A549 (cell line): Measurements from ENCODE around the gene CBR1.

Source experiments
- KDM1A ChIP-seq: fragments of 200-600 bp; sonication (generic); IDR thresholded peaks from 2 replicates; pipeline ENCODE4 v1.6.1; 2016; ENCODE audit warnings: low read depth, mild to moderate bottlenecking
- MAFK ChIP-seq: fragments of 450-650 bp; IDR thresholded peaks from 2 replicates; pipeline ENCODE4 v1.6.1; 2014; ENCODE audit not compliant: partially characterized antibody
- RAD21 ChIP-seq, 2 experiments: fragments of >200 bp in 1 of 2; sonication (Bioruptor Twin) in 1 of 2; formaldehyde crosslinking in 1 of 2; IDR thresholded peaks in 1 of 2; conservative IDR thresholded peaks in 1 of 2; 2 replicates in 1 of 2; 3 replicates in 1 of 2; pipeline ENCODE4 v1.6.1; 2012 to 2018; ENCODE audit warnings: inconsistent platforms in 1 of 2
- ZSCAN20 ChIP-seq: fragments of 250-450 bp; sonication (Bioruptor Pico); IDR thresholded peaks from 2 replicates; pipeline ENCODE4 v1.8.0; 2022; ENCODE audit warnings: mild to moderate bottlenecking, moderate library complexity
- TF ChIP-seq, protein P1 (sequence below): fragments of 200-600 bp; sonication (generic); IDR thresholded peaks from 2 replicates; pipeline ENCODE4 v1.6.1; 2016; ENCODE audit warnings: antibody characterized with exemption, mild to moderate bottlenecking, moderate library complexity
- TF ChIP-seq, protein P2 (sequence below): fragments of >200 bp; sonication (Bioruptor Twin); formaldehyde crosslinking; IDR thresholded peaks from 3 replicates; pipeline ENCODE4 v1.5.1; 2016
- TF ChIP-seq, protein P3 (sequence below): fragments of 150-350 bp; IDR thresholded peaks from 2 replicates; pipeline ENCODE4 v1.6.1; 2014; ENCODE audit warnings: low read depth, mild to moderate bottlenecking, low read length

DNA sequence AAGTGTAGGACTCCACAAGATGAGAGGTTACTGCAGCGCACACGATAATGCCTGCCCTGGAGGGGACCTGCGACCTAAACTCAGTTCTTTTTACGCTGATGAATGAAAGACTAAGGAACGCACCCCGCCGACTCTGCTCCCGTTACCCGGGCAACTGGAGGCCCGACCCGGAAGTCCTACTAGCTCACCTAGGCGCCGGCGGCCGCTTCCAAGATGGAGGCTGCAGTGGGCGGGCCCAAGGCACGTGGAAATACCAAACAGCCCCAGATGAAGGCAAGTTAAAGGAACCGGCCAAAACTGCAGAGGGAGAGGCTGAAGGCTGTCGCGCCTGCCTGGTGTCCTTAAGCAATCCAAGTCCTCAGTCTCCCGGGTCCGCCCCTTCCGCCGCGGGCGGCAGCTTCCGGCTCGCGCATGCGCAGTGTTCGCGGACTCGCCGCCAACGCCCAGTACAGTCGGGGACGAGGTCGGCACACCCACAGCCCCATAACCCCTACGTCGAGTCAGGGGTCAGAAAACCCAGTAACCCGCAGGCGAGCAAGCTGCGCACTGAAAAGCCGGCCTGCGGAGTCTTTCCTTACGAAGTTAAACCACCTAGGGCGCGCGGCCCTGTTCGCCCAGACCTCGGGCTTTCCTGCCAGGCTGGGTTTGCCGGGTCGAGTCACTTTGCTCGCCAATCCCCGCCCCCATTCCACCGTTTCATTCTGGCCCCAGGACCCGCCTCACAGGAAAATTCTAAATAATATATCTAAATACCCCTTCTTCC is 9.5 kb upstream of the CBR1 start, which contains the start of gene SETD4:
- no peak for TF ChIP-seq ZSCAN20 (CRISPR knock-in tag)
- TF ChIP-seq, protein P1, sequence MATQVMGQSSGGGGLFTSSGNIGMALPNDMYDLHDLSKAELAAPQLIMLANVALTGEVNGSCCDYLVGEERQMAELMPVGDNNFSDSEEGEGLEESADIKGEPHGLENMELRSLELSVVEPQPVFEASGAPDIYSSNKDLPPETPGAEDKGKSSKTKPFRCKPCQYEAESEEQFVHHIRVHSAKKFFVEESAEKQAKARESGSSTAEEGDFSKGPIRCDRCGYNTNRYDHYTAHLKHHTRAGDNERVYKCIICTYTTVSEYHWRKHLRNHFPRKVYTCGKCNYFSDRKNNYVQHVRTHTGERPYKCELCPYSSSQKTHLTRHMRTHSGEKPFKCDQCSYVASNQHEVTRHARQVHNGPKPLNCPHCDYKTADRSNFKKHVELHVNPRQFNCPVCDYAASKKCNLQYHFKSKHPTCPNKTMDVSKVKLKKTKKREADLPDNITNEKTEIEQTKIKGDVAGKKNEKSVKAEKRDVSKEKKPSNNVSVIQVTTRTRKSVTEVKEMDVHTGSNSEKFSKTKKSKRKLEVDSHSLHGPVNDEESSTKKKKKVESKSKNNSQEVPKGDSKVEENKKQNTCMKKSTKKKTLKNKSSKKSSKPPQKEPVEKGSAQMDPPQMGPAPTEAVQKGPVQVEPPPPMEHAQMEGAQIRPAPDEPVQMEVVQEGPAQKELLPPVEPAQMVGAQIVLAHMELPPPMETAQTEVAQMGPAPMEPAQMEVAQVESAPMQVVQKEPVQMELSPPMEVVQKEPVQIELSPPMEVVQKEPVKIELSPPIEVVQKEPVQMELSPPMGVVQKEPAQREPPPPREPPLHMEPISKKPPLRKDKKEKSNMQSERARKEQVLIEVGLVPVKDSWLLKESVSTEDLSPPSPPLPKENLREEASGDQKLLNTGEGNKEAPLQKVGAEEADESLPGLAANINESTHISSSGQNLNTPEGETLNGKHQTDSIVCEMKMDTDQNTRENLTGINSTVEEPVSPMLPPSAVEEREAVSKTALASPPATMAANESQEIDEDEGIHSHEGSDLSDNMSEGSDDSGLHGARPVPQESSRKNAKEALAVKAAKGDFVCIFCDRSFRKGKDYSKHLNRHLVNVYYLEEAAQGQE: no peak
- TF ChIP-seq, protein P2, sequence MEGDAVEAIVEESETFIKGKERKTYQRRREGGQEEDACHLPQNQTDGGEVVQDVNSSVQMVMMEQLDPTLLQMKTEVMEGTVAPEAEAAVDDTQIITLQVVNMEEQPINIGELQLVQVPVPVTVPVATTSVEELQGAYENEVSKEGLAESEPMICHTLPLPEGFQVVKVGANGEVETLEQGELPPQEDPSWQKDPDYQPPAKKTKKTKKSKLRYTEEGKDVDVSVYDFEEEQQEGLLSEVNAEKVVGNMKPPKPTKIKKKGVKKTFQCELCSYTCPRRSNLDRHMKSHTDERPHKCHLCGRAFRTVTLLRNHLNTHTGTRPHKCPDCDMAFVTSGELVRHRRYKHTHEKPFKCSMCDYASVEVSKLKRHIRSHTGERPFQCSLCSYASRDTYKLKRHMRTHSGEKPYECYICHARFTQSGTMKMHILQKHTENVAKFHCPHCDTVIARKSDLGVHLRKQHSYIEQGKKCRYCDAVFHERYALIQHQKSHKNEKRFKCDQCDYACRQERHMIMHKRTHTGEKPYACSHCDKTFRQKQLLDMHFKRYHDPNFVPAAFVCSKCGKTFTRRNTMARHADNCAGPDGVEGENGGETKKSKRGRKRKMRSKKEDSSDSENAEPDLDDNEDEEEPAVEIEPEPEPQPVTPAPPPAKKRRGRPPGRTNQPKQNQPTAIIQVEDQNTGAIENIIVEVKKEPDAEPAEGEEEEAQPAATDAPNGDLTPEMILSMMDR: no peak
- no peak for TF ChIP-seq MAFK
- no peak for TF ChIP-seq RAD21 (conservative IDR thresholded peaks at IDR 0.05 in 1 of 2, IDR thresholded peaks at IDR 0.05 in 1 of 2)
- TF ChIP-seq, protein P3, sequence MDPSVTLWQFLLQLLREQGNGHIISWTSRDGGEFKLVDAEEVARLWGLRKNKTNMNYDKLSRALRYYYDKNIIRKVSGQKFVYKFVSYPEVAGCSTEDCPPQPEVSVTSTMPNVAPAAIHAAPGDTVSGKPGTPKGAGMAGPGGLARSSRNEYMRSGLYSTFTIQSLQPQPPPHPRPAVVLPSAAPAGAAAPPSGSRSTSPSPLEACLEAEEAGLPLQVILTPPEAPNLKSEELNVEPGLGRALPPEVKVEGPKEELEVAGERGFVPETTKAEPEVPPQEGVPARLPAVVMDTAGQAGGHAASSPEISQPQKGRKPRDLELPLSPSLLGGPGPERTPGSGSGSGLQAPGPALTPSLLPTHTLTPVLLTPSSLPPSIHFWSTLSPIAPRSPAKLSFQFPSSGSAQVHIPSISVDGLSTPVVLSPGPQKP: no peak
- no peak for TF ChIP-seq KDM1A
